HG03135 (cell line): ENCODE data around the gene LTV1.
"Not testable (repeated sequence)": the region's sequence is repeated elsewhere in the genome, so short reads cannot be mapped to it uniquely, and the experiment has no call there.

Experiments used
- ATAC-seq: cut with Tn5 transposase; IDR thresholded peaks from one replicate; pipeline ENCODE4 v1.9.1; 2021; ENCODE audit warnings: mild to moderate bottlenecking, moderate library complexity; ENCODE audit not compliant: unreplicated experiment

Gene LTV1, protein sequence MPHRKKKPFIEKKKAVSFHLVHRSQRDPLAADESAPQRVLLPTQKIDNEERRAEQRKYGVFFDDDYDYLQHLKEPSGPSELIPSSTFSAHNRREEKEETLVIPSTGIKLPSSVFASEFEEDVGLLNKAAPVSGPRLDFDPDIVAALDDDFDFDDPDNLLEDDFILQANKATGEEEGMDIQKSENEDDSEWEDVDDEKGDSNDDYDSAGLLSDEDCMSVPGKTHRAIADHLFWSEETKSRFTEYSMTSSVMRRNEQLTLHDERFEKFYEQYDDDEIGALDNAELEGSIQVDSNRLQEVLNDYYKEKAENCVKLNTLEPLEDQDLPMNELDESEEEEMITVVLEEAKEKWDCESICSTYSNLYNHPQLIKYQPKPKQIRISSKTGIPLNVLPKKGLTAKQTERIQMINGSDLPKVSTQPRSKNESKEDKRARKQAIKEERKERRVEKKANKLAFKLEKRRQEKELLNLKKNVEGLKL

GRCh38 chr6:143842902-143843676 lies at the start of gene LTV1:
LTV1 (plus strand) TSS chr6:143843338; CDS start chr6:143843478, 140 bp downstream.
- peak; percentile 99 for ATAC-seq

DNA sequence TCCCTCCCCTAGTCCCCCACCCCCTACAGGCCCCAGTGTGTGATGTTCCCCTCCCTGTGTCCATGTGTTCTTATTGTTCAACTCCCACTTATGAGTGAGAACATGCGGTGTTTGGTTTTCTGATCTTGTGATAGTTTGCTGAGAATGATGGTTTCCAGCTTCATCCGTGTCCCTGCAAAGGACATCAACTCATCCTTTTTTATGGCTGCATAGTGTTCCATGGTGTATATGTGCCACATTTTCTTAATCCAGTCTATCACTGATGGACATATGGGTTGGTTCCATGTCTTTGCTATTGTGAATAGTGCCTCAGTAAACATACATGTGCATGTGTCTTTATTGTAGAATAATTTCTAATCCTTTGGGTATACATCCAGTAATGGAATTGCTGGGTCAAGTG lies 46.6 kb upstream of the LTV1 start:
- not testable (repeated sequence) for ATAC-seq

DNA sequence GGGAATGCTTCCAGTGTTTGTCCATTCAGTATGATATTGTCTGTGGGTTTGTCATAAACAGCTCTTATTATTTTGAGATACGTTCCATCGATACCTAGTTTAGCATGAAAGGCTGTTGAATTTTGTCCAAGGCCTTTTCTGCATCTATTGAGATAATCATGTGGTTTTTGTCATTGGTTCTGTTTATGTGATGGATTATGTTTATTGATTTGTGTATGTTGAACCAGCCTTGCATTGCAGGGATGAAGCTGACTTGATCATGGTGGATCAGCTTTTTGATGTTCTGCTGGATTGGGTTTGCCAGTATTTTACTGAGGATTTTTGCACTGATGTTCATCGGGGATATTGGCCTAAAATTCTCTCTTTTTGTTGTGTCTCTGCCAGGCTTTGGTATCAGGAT lies 44.7 kb upstream of the LTV1 start:
- ATAC-seq, result not testable (repeated sequence)

DNA sequence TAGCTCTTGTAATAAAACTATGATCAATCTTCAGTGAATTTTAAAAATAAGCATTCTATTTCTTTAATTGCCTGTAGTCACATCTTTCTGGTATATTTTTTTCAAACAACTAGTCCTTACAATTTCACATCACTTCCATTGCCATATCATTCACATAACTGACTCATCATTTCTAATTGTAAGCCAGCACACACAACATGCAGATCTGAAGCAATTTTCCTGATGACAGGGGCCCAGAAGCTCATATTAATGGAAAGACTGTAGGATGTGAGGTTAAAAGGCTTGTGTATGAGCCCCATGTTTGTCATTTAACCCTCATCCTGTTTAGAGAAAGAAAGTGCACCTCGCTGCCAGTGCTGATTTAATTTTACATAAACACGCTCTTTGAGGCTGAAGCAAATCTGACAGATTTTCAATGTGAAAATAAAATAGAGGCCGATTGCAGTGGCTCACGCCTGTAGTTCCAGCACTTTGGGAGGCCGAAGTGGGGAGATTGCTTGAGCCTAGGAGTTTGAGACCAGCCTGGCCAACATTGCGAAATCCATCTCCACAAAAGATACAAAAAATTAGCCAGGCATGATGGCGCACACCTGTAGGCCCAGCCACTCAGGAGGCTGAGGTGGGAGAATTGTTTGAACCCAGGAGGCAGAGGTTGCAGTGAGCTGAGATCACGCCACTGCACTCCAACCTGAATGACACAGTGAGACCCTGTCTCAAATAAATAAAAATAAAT lies 40.1 kb upstream of the LTV1 start:
- ATAC-seq, result no peak

GRCh38 chr6:143803769-143804568 lies 39.2 kb upstream of the LTV1 start:
- ATAC-seq, result no peak

DNA sequence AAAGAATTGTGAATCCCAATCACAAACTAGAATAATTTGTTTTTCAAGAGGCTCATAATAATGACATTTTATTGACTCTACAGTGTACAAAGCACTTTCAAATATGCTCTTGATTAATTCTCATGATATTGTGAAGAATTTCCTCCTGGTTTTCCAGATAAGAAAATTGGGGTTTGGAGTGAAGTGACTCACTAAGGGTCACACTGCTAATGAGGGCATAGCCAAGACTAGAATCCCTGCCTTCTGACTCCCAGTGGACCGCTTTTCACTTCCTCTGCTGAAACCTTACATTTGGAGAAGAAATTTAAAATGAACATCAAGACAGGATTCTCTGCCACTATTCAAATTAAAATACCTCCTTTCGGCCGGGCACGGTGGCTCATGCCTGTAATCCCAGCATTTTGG lies 38.3 kb upstream of the LTV1 start:
- no peak for ATAC-seq

GRCh38 chr6:143806282-143807102 lies 36.6 kb upstream of the LTV1 start:
- no peak for ATAC-seq

DNA sequence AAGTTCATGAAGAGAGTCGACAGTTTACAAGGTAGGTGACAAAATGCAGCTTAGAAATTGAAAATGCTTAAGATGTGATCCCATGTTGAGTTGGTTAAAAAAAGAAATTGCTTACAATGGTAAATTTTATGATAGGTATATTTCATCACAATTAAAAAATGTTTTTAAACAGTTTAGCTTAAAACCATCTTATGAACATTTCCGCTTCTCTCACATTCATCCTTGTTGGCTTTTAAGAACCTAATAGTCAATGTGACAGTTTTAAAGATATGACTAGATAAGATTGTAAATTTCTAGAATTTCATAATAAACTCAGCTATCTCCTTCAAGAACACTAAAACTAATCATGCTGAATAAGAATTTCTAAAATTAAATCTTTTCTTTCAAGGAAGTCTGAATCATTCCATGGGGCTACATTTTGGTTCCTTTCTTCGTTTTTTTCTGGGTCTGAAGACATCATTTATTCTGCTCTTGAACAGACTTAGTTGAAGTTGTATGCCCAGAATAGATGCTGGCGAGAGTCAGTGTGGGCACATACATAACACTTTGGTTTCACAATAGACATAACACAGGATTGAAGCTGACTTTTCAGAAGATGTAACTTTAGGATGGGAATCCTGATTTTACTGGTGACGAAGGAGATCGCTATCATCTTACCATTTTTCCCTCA lies 35.9 kb upstream of the LTV1 start:
- ATAC-seq, result no peak

DNA sequence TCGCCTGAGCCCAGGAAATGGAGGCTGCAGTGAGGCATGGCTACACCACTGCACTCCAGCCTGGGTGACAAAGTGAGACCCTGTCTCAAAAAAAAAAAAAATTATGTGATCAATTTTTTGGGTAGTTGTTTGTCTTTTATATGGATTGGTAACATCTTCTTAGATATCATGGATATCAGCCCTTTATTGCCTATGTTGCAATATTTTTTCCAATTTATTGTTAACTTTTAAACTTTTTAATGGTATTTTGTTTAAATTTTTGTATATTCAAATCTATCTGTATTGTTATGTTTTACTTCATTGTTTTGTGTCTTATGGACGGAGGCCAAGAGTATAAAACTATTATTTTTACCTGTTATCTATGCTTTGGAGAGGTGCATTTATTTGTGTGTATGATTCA lies 32.4 kb upstream of the LTV1 start:
- ATAC-seq, result no peak

- ATAC-seq, result no peak
These were observed 31.5 kb upstream of the LTV1 start for GRCh38 chr6:143811501-143812157.

DNA sequence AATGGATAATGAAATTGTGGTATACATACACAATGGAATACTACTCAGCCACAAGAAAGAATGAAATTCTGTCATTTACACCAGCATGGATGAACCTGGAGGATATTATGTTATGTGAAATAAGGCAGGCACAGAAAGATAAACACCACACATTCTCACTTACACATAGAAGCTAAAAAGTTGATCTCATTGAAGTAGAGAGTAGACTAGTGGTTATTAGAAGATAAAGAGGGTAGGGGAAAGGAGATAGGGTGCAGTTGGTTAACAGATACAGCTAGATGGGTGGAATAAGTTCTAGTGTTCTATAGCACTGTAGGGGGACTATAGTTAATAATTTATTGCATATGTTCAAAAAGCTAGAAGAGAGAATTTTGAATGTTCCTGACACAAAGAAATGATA lies 25.5 kb upstream of the LTV1 start:
- no peak for ATAC-seq

DNA sequence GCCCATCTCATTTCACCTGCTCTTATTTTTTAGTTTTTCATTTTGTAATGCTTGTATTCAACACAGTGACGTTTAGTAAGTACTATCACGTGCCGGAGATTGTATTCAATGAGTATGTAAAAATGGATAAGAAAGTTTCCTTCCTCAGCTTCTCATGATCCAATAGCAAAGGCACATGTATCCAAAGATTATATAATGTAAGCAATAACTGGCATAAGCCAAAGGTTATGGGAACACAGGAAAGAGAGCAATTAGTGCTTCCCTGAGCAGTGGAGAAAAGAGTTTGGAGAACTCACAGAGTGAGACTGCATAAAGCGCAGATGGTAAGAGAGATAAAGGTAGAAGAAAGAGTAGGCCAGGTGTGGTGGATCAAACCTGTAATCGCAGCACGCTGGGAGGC lies 21.8 kb upstream of the LTV1 start:
- ATAC-seq, result no peak

- ATAC-seq, result no peak
These were observed 20.5 kb upstream of the LTV1 start for GRCh38 chr6:143822584-143823024.

DNA sequence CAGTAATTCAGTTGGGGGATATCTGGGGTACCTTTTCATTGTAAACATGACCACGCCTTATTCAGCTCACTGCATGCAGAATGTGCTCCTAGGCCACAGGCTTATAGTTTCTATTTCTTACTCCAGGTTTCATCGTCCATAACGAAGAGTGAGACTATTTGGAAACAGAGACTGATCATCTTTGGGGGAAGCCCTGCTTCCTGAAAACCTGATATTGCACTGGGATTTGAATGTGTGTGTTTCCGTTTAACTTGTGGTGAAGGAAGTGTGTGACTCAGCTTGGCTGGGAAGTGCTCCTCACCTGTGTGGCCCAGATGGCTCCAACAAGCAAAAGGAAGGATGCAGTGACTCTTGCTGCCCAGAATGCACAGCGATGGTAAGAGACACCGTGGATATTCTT lies 19.6 kb upstream of the LTV1 start:
- no peak for ATAC-seq

GRCh38 chr6:143828572-143828971 lies 14.6 kb upstream of the LTV1 start:
- ATAC-seq, result no peak

GRCh38 chr6:143836150-143836549 lies 7.0 kb upstream of the LTV1 start:
- no peak for ATAC-seq

GRCh38 chr6:143838395-143838794 lies 4.7 kb upstream of the LTV1 start:
- no peak for ATAC-seq

DNA sequence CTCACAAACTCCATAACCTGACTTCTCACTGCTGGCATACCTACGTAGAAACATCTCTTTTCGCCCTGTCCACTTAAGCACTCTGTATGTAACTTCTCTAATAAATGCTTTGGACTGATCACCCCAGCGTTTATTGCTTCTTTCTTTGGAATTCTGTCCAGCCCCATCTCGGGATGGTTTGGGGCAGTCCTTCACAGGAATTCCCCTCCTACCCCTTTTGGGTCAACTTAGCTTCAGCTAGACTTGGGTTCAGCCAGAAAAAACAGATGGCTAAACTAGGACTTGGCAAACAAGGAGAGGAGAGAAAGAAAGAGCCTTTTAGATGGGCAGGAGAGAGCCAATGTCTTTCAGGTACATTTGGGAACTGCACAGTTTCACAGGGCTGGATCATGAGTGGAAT lies 3.9 kb upstream of the LTV1 start:
- no peak for ATAC-seq
